Stomach (tissue), 9 donors: Measurements from ENCODE around the gene CDC40. TPM values are rescaled to one million over a fixed set of nuclear protein-coding genes. Genes with fewer than 3 reads are reported as not detected.

Source experiments
- DNase-seq, 2 donors: peaks; one replicate each; pipeline versions ENCODE4 v3.0.0 to v3.0.0-alpha.2; 2013 to 2019
- H3K27ac ChIP-seq, 5 donors: fragments of 200-600 bp in 4 of 5; sonication (generic) in 4 of 5; one replicate each; pipeline ENCODE4 v1.5.1; 2013 to 2019; ENCODE audit warnings: mild to moderate bottlenecking in 1 of 5, moderate library complexity in 1 of 5
- H3K27me3 ChIP-seq, 3 donors: fragments of 200-600 bp; sonication (generic); one replicate each; pipeline ENCODE4 v1.5.1; 2017 to 2019; ENCODE audit warnings: mixed run types in 1 of 3
- H3K36me3 ChIP-seq, 4 donors: fragments of 200-600 bp; sonication (generic); 1 replicate in 3 of 4; 2 replicates in 1 of 4; pipeline ENCODE4 v1.5.1; 2016 to 2019
- H3K4me1 ChIP-seq, 4 donors: fragments of 200-600 bp; sonication (generic); one replicate each; pipeline ENCODE4 v1.5.1; 2016 to 2019
- H3K4me3 ChIP-seq, 4 donors: fragments of 200-600 bp; sonication (generic) in 3 of 4; one replicate each; pipeline ENCODE4 v1.5.1; 2016 to 2019; ENCODE audit warnings: mild to moderate bottlenecking in 1 of 4
- H3K9me3 ChIP-seq, 4 donors: fragments of 200-600 bp; sonication (generic); one replicate each; pipeline ENCODE4 v1.5.1; 2016 to 2019
- EP300 ChIP-seq: sonication (generic); formaldehyde crosslinking; IDR thresholded peaks from one replicate; pipeline ENCODE4 v1.6.1; 2017; ENCODE audit warnings: antibody characterized with exemption
- POLR2A ChIP-seq, 4 donors: fragments of 450-650 bp; IDR thresholded peaks; one replicate each; pipeline ENCODE4 v1.6.1; 2016; ENCODE audit warnings: antibody characterized with exemption in 4 of 4, control low read depth in 2 of 4, mild to moderate bottlenecking in 1 of 4, moderate library complexity in 1 of 4
- POLR2AphosphoS5 ChIP-seq, 3 donors: sonication (generic); formaldehyde crosslinking; IDR thresholded peaks; one replicate each; pipeline ENCODE4 v1.6.1; 2016; ENCODE audit warnings: antibody characterized with exemption in 3 of 3
- WGBS, 5 donors: extraction: QIAGEN DNeasy Blood & Tissue Kit in 3 of 5; methylation state at CpG; one replicate each; pipeline versions ENCODE4 v1.1.5 to v1.1.7; 2013 to 2018; 5-methylcytosine and 5-hydroxymethylcytosine counted together
- intact Hi-C: fragments of 100-400 bp; cut with DNase I; formaldehyde crosslinking; loops from one replicate; pipeline ENCODE4 v1.15.1; 2023; ENCODE audit warnings: low total_unique reads
- polyA plus RNA-seq, 3 donors: library from polyadenylated mRNA; stranded (reverse); fragments of 200-250 nt; gene quantifications; one replicate each; pipeline ENCODE4 v1.2.3, GENCODE V29; 2013
- total RNA-seq, 5 donors: library from RNA; depleted of rRNA; stranded (reverse); fragments of >200 nt; gene quantifications; one replicate each; pipeline versions ENCODE4 v1.1.0 to v1.2.3, GENCODE V29; 2014 to 2016
- TF ChIP-seq, protein P1 (sequence below), 7 experiments: fragments of 450-650 bp in 4 of 7; fragments of 200-600 bp in 3 of 7; sonication (generic) in 3 of 7; IDR thresholded peaks; one replicate each; pipeline ENCODE4 v1.5.1; 2016 to 2019; ENCODE audit warnings: antibody characterized with exemption in 7 of 7, control low read depth in 2 of 7, mild to moderate bottlenecking in 1 of 7
- donor health status: healthy with polysubstance abuse.
- donor health status: Bipolar disorder and iron deficiency.
- donor health status: healthy.

The CDC40 gene
- total and polyA plus RNA-seq, 8 donors = 5.2 to 27.7 (median 10.1) TPM

DNA sequence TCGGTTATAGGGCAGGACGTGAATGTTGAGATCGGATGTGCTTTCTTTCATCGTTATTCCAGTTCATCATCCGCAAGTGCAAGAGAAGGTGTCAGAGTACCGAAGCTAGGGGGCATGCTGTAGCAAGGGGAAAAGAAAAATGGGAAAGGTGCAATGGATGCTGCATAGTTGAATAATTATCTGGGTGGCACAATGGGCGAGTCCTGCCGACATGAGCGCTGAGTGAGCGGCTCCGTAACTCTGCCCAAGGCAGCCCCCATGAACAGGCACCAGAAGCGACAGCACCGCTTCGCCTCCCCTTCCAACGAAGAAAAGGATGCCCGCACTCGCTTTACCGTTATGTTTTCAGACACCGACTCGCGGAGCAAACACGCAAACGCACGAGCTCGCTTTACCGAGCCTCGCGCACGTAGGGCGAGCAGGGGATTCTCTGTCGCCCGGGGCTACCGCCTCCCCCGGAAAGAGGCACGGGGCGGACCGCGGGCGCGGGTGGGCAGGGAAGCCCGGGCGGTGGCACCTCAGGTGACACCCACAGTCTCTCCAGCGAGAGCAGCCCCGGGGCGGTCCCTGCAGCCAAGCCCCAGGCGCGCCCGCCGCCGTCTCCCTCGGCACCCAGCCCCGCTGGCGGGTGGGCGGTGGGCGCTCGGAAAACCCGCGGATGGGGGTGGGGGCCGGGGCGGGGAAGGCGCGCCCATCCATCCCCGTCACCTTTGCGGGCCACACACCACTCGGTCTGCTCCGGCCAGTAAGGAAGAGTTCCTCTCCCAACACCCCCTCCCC is 1.4 kb upstream of the CDC40 start:
- WGBS, 5 donors = 0 to 1% (median 0%) methylated on average over 15 to 66 of the region's 66 CpGs
- TF ChIP-seq EP300 = no peak
- TF ChIP-seq POLR2A (IDR thresholded peaks at IDR 0.05) = no peak
- TF ChIP-seq, protein P1, sequence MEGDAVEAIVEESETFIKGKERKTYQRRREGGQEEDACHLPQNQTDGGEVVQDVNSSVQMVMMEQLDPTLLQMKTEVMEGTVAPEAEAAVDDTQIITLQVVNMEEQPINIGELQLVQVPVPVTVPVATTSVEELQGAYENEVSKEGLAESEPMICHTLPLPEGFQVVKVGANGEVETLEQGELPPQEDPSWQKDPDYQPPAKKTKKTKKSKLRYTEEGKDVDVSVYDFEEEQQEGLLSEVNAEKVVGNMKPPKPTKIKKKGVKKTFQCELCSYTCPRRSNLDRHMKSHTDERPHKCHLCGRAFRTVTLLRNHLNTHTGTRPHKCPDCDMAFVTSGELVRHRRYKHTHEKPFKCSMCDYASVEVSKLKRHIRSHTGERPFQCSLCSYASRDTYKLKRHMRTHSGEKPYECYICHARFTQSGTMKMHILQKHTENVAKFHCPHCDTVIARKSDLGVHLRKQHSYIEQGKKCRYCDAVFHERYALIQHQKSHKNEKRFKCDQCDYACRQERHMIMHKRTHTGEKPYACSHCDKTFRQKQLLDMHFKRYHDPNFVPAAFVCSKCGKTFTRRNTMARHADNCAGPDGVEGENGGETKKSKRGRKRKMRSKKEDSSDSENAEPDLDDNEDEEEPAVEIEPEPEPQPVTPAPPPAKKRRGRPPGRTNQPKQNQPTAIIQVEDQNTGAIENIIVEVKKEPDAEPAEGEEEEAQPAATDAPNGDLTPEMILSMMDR (IDR thresholded peaks at IDR 0.05) = peak in 5 of 7 experiments; percentile 18 to 73 (median 47)
- peak in 2 of 3 donors; percentile 6 to 29 for TF ChIP-seq POLR2AphosphoS5 (IDR thresholded peaks at IDR 0.05)
- intact Hi-C loops = loop anchor here (10.0 kb wide), 1 partner anchor 216 kb away; no protein-coding TSS in a partner anchor
- Histone ChIP-seq H3K9me3 (no peaks in the 10 kb centered on the region), H3K36me3 (no peaks in the 10 kb centered on the region), H3K4me1 (peaks cover 29 to 60% (median 43%) of the 10 kb centered on the region in 4 donors), H3K4me3 (peak overlapping the region; percentile 66 to 97 (median 84)), H3K27ac (peak overlapping the region in 4 of 5 donors; percentile 76 to 89 (median 84)), H3K27me3 (no peaks in the 10 kb centered on the region)
- DNase-seq = peak; percentile 29 to 85

DNA sequence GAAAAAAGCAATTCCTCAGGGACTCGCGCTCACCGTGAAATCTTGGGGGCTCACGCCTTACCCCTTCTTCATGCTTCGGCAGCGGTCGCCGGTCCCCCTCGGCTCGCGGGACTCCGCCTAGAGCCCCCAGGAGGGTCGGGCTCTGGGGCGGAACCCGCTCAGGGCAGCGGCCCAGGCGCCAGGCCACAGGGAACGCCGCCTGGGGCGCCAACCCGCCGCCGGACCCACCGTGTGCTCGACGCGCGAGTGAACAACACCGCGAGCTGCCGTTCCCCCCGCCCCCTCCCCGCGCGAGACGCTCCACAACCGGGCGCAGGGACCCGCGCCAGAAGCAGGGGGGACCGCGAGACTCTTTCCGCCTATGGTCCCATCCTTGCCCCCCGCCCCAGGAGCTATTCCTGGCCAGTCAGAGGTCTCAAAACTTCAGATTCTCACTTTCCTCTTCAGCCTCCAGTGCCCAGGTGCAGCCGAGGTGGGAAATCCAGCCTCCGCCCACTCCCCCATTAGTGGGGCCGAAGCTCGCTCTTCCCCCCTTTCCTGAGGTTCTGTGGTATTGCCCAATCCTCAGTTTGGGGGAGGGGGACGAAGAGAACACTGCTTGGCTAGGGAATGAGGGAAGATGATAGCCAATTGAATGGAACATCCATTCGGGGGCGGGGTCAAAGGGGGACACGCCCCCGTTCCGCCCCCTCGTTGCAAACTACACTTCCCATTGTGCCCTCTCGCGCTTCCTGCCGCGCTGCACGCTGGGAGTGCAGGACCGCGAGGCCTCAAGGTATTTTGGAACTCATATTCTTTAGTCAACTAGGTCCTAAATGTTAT is 610 bp upstream of the CDC40 start, which contains the start of gene WASF1:
WASF1 (minus strand) TSS at position 265 of the 822 bp plus-strand sequence. CDS start 52,069 bp downstream, outside the sequence.
- Histone ChIP-seq H3K36me3 (no peaks in the 10 kb centered on the region), H3K27ac (peak within 1 kb of the TSS; percentile 76 to 89 (median 83)), H3K27me3 (no peaks in the 10 kb centered on the region), H3K4me1 (peaks cover 32 to 60% (median 43%) of the 10 kb centered on the region in 4 donors), H3K9me3 (no peaks in the 10 kb centered on the region), H3K4me3 (peak within 1 kb of the TSS; percentile 66 to 97 (median 84))
- WGBS, 5 donors = 0 to 1% (median 1%) methylated on average over 21 to 62 of the region's 62 CpGs
- peak; percentile 93 to 98 for DNase-seq
- no peak for TF ChIP-seq POLR2A (IDR thresholded peaks at IDR 0.05)
- TF ChIP-seq, protein P1 (IDR thresholded peaks at IDR 0.05) = no peak
- peak in 2 of 3 donors; percentile 89 to 92 for TF ChIP-seq POLR2AphosphoS5 (IDR thresholded peaks at IDR 0.05)
- TF ChIP-seq EP300 = no peak
- intact Hi-C loops = loop anchor here (10.0 kb wide), 1 partner anchor 215 kb away; no protein-coding TSS in a partner anchor

DNA sequence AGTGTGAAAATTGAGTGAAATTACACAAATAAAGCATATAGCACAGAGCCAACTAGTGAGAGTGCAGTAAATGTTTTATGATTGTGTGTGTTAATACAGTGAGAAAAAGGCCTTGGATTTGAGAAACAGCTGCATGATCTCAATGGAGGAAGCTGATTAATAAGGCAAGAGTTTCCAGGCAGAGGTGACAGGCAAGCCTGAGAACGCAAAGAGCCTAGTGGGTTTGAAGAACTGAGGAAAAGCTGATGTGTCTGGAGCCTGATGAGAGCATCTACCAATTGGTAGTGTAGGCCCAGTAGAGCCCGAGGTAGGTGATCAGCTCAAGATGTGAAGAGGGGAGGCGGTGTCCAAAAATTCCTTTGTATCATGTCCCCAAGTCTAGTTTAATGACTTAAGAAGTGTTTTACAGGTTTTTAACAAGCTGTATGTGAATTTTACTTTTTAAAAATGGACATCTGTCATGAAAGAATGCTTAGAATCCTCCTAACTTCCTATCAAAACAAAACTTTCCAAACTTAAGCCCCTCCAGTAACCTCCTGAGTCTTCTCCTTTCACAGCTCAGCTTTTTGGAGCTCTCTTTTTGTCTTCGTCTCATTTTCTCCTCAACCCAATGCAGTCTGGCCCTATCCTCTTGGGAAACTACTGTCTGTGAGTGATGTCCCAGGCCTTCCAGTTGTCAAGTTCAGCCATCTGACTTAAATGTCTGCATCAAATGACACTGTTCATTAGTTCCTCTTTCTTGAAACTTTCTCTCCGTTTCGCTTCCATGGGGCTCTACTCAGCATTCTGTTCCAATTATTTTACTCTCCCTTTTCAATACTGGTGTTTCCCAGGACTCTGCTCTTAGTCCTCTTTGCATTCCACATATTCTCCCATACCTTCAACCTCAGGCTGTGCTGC is 1.2 kb downstream of the CDC40 start:
- TF ChIP-seq EP300 = no peak
- TF ChIP-seq POLR2AphosphoS5 (IDR thresholded peaks at IDR 0.05) = no peak
- no peak for TF ChIP-seq POLR2A (IDR thresholded peaks at IDR 0.05)
- TF ChIP-seq, protein P1 (IDR thresholded peaks at IDR 0.05) = no peak
- H3K27me3 ChIP-seq = no peaks in the 10 kb centered on the region
- H3K27ac ChIP-seq = peak overlapping the region in 3 of 5 donors; percentile 76 to 89 (median 81)
- 46 to 56% (median 50%) methylated on average over 6 of the region's 6 CpGs for WGBS, 5 donors
- H3K4me3 ChIP-seq = peak overlapping the region; percentile 66 to 97 (median 84)
- no peaks in the 10 kb centered on the region for H3K36me3 ChIP-seq
- no peaks in the 10 kb centered on the region for H3K9me3 ChIP-seq
- intact Hi-C loops = no loop called here
- DNase-seq = no peak
- peaks cover 32 to 69% (median 46%) of the 10 kb centered on the region in 4 donors for H3K4me1 ChIP-seq
